IMR-90 (cell line): ENCODE data around the gene TRIM2. TPM values are rescaled to one million over a fixed set of nuclear protein-coding genes. Genes with fewer than 3 reads are reported as not detected.

Source experiments
- ATAC-seq: fragments of 200-7000 bp; cut with Tn5 transposase; 2 replicates; pipeline ENCODE4 v1.9.1; 2020; ENCODE audit warnings: low read depth, mild to moderate bottlenecking, moderate library complexity
- BruUV-seq: library from RNA; stranded (reverse); fragments of 400-500 nt; replicated peaks from 2 replicates; lab custom pipeline; 2021; lab: Mats Ljungman, UMichigan
- CTCF ChIA-PET: fragments of 300-600 bp; formaldehyde crosslinking; extraction: SDS; loops from one replicate; lab custom pipeline; 2021; ENCODE audit warnings: antibody characterized with exemption; lab: Yijun Ruan, JAX
- POLR2A ChIA-PET: fragments of 300-600 bp; sonication (Branson Sonifier 250); formaldehyde crosslinking; loops from one replicate; lab custom pipeline; 2022; ENCODE audit warnings: antibody characterized with exemption; ENCODE audit not compliant: unreplicated experiment; lab: Charles Lee
- DNase-seq: peaks from one replicate; pipeline ENCODE4 v3.0.0; 2013
- H2AFZ ChIP-seq: replicated peaks from 2 replicates; pipeline ENCODE3; 2013; ENCODE audit warnings: low read length, mild to moderate bottlenecking; ENCODE audit not compliant: poor library complexity
- H2AK5ac ChIP-seq: 2 replicates; pipeline ENCODE4 v1.6.1; 2013; ENCODE audit warnings: low read depth, low read length, inconsistent platforms
- H2AK9ac ChIP-seq: replicated peaks from 2 replicates; pipeline ENCODE3; 2013; ENCODE audit warnings: mild to moderate bottlenecking, low read depth, low read length, moderate library complexity; ENCODE audit not compliant: poor library complexity
- H2BK120ac ChIP-seq: 2 replicates; pipeline ENCODE4 v1.6.1; 2013; ENCODE audit warnings: low read depth, low read length, inconsistent platforms
- H2BK15ac ChIP-seq: 3 replicates; pipeline ENCODE4 v1.6.1; 2013; ENCODE audit warnings: low read depth, low read length, inconsistent platforms
- H2BK20ac ChIP-seq: 2 replicates; pipeline ENCODE4 v1.6.1; 2013; ENCODE audit warnings: low read depth, mild to moderate bottlenecking, inconsistent platforms, low read length, moderate library complexity
- H2BK5ac ChIP-seq: 2 replicates; pipeline ENCODE4 v1.6.1; 2013; ENCODE audit warnings: mild to moderate bottlenecking, low read depth, low read length, inconsistent platforms; ENCODE audit not compliant: poor library complexity, severe bottlenecking
- H3K14ac ChIP-seq: replicated peaks from 2 replicates; pipeline ENCODE4 v1.6.1; 2013; ENCODE audit warnings: low read depth, low read length, inconsistent platforms
- H3K18ac ChIP-seq: 2 replicates; pipeline ENCODE4 v1.6.1; 2013; ENCODE audit warnings: low read depth, low read length, control low read depth
- H3K23ac ChIP-seq: 2 replicates; pipeline ENCODE4 v1.6.1; 2013; ENCODE audit warnings: low read depth, low read length, inconsistent platforms
- H3K27ac ChIP-seq: 2 replicates; pipeline ENCODE4 v1.5.1; 2013; ENCODE audit warnings: mild to moderate bottlenecking, control low read depth, low read length; ENCODE audit not compliant: insufficient read depth
- H3K27me3 ChIP-seq: 2 replicates; pipeline ENCODE4 v1.6.1; 2013; ENCODE audit warnings: low read length; ENCODE audit not compliant: control insufficient read depth, insufficient read depth
- H3K36me3 ChIP-seq: 2 replicates; pipeline ENCODE4 v1.6.1; 2013; ENCODE audit warnings: low read length, mixed read lengths; ENCODE audit not compliant: control insufficient read depth, insufficient read depth
- H3K4ac ChIP-seq: 2 replicates; pipeline ENCODE4 v1.6.1; 2013; ENCODE audit warnings: low read depth, low read length, inconsistent platforms
- H3K4me1 ChIP-seq: 2 replicates; pipeline ENCODE4 v1.6.1; 2013; ENCODE audit warnings: low read length, mixed read lengths; ENCODE audit not compliant: control insufficient read depth, insufficient read depth
- H3K4me2 ChIP-seq: 2 replicates; pipeline ENCODE4 v1.6.1; 2013; ENCODE audit warnings: low read depth, mild to moderate bottlenecking, control low read depth, low read length, moderate library complexity
- H3K4me3 ChIP-seq: 2 replicates; pipeline ENCODE4 v1.5.1; 2013; ENCODE audit warnings: low read depth, mild to moderate bottlenecking, control low read depth, low read length, moderate library complexity; ENCODE audit not compliant: insufficient read depth
- H3K56ac ChIP-seq: 2 replicates; pipeline ENCODE4 v1.6.1; 2013; ENCODE audit warnings: low read length, inconsistent platforms; ENCODE audit not compliant: insufficient read depth; ENCODE audit errors: extremely low read depth
- H3K79me1 ChIP-seq, 2 experiments: 2 replicates each; pipeline ENCODE4 v1.6.1; 2013; ENCODE audit warnings: low read length in 2 of 2, inconsistent platforms in 1 of 2, low read depth in 1 of 2
- H3K9ac ChIP-seq: 2 replicates; pipeline ENCODE4 v1.6.1; 2013; ENCODE audit warnings: low read depth, low read length, control low read depth
- H3K9me1 ChIP-seq: 2 replicates; pipeline ENCODE4 v1.6.1; 2013; ENCODE audit warnings: low read length, inconsistent platforms; ENCODE audit not compliant: insufficient read depth
- H3K9me3 ChIP-seq: 2 replicates; pipeline ENCODE4 v1.6.1; 2013; ENCODE audit warnings: low read length; ENCODE audit not compliant: control insufficient read depth, insufficient read depth
- H4K20me1 ChIP-seq: 2 replicates; pipeline ENCODE4 v1.6.1; 2013; ENCODE audit warnings: low read length, inconsistent platforms; ENCODE audit not compliant: insufficient read depth
- H4K5ac ChIP-seq: 2 replicates; pipeline ENCODE4 v1.6.1; 2013; ENCODE audit warnings: mild to moderate bottlenecking, low read depth, low read length, control low read depth
- H4K8ac ChIP-seq, 2 experiments: 2 replicates each; pipeline ENCODE4 v1.6.1; 2013; ENCODE audit warnings: low read depth in 2 of 2, low read length in 2 of 2, control low read depth in 1 of 2, inconsistent platforms in 1 of 2
- H4K91ac ChIP-seq: 2 replicates; pipeline ENCODE4 v1.6.1; 2013; ENCODE audit warnings: low read depth, low read length, inconsistent platforms; ENCODE audit not compliant: insufficient read depth
- CEBPB ChIP-seq: IDR thresholded peaks from 2 replicates; pipeline ENCODE4 v1.6.1; 2012; ENCODE audit warnings: low read depth, low read length, improper control_type of control experiment
- SMC3 ChIP-seq: fragments of 150-350 bp; IDR thresholded peaks from 2 replicates; pipeline ENCODE4 v1.6.1; 2016; ENCODE audit warnings: low read depth, mild to moderate bottlenecking, antibody characterized with exemption, low read length, moderate library complexity
- WGBS, 2 experiments: methylation state at CpG; one replicate each; pipeline versions ENCODE4 v1.1.5 to v1.1.7; 2013; ENCODE audit warnings: missing lambda C conversion rate in 2 of 2; ENCODE audit not compliant: insufficient read length in 1 of 2; ENCODE audit errors: extremely low coverage in 2 of 2; 5-methylcytosine and 5-hydroxymethylcytosine counted together
- dilution Hi-C: fragments of 300-500 bp; cut with HindIII; formaldehyde crosslinking; loops from one replicate; pipeline ENCODE4 v1.14.3; 2018; ENCODE audit warnings: low sequenced_read_pairs; ENCODE audit not compliant: unreplicated experiment
- in situ Hi-C: fragments of 300-500 bp; cut with MboI; formaldehyde crosslinking; loops from 3 replicates; pipeline ENCODE4 v1.14.3; 2019; ENCODE audit warnings: low sequenced_read_pairs, inconsistent platforms, mixed read lengths
- intact Hi-C: fragments of 100-400 bp; cut with micrococcal nuclease; formaldehyde crosslinking; loops from 2 replicates; pipeline ENCODE4 v1.10.0; 2022
- polyA plus RNA-seq, 3 experiments: library from polyadenylated mRNA; depleted of rRNA; stranded (reverse); fragments of >200 nt; gene quantifications; 2 replicates each; pipeline ENCODE4 v1.2.3, GENCODE V29; 2012; ENCODE audit warnings: low replicate concordance in 1 of 3
- total RNA-seq: library from RNA; depleted of rRNA; stranded (reverse); fragments of >200 nt; gene quantifications from 2 replicates; pipeline ENCODE4 v1.2.3, GENCODE V29; 2012

The TRIM2 gene
- total and polyA plus RNA-seq, 2 of the 4 experiments (the other 2 are of a cell fraction) = 16.0 to 64.2 TPM

GRCh38 chr4:153212736-153213135 lies 8.5 kb downstream of the TRIM2 start:
- intact Hi-C loops (no loop called here), in situ Hi-C loops (no loop called here), dilution Hi-C loops (no loop called here)
- H3K4me3 ChIP-seq = no peak overlapping the region
- TF ChIP-seq SMC3 = no peak
- TF ChIP-seq CEBPB = no peak
- no peak overlapping the region for H4K5ac ChIP-seq
- no peak overlapping the region for H4K91ac ChIP-seq
- no peak overlapping the region for H3K18ac ChIP-seq
- H2AK5ac ChIP-seq = no peak overlapping the region
- H3K14ac ChIP-seq = no peak overlapping the region
- H3K9me3 ChIP-seq = no peaks in the 10 kb centered on the region
- DNase-seq = no peak
- WGBS, 2 experiments = no CpG with 5 or more reads among the region's 1 CpG
- no peak overlapping the region for H4K8ac ChIP-seq
- H3K36me3 ChIP-seq = no peaks in the 10 kb centered on the region
- no peaks in the 10 kb centered on the region for H3K4me1 ChIP-seq
- CTCF ChIA-PET = interaction anchor here (0.5 to 1.5 kb wide), 3 partner anchors 9 to 431 kb away, joined by 3 to 4 read pairs (median 3); no protein-coding TSS in a partner anchor
- H3K27ac ChIP-seq = no peak overlapping the region
- POLR2A ChIA-PET = no interaction called here
- ATAC-seq = no peak
- no peak overlapping the region for H2BK5ac ChIP-seq
- H3K4me2 ChIP-seq = no peak overlapping the region
- no peak overlapping the region for H2AFZ ChIP-seq
- H3K9me1 ChIP-seq = no peaks in the 10 kb centered on the region
- H4K20me1 ChIP-seq = no peaks in the 10 kb centered on the region
- H3K56ac ChIP-seq = no peak overlapping the region
- H2BK15ac ChIP-seq = no peak overlapping the region
- no peak overlapping the region for H2BK20ac ChIP-seq
- no peaks in the 10 kb centered on the region for H3K27me3 ChIP-seq
- no TSS peak for BruUV-seq
- H3K79me1 ChIP-seq = no peaks in the 10 kb centered on the region
- H3K23ac ChIP-seq = no peak overlapping the region
- no peak overlapping the region for H3K4ac ChIP-seq
- no peak overlapping the region for H2BK120ac ChIP-seq
- no peak overlapping the region for H2AK9ac ChIP-seq
- H3K9ac ChIP-seq = no peak overlapping the region
